Peyer's patch (tissue), 4 donors: Measurements from ENCODE around the gene ACP4.

Source experiments
- CTCF ChIP-seq, 6 experiments: fragments of 450-650 bp in 4 of 6; fragments of 200-600 bp in 2 of 6; sonication (generic) in 1 of 6; IDR thresholded peaks; one replicate each; pipeline ENCODE4 v1.5.1; 2017 to 2019; ENCODE audit warnings: antibody characterized with exemption in 6 of 6, mild to moderate bottlenecking in 3 of 6, moderate library complexity in 1 of 6
- POLR2A ChIP-seq, 2 donors: fragments of 450-650 bp; IDR thresholded peaks; one replicate each; pipeline ENCODE4 v1.5.1; 2017; ENCODE audit warnings: antibody characterized with exemption in 2 of 2, mild to moderate bottlenecking in 2 of 2, moderate library complexity in 2 of 2

- peak in 3 of 6 experiments; percentile 36 to 40 (median 39) for TF ChIP-seq CTCF (IDR thresholded peaks at IDR 0.05)
- TF ChIP-seq POLR2A (IDR thresholded peaks at IDR 0.05) = no peak
Measured at GRCh38 chr19:50794074-50794875, 4.1 kb downstream of the ACP4 start.
